ENCODE data around the gene FREM3. TPM values are rescaled to one million over a fixed set of nuclear protein-coding genes. Genes with fewer than 3 reads are reported as not detected.

The FREM3 gene
- total RNA-seq, 1 donor from 2014 or later = under 0.01 TPM

Other genes starting within 250 kb of the FREM3 start
- gene SMARCA5, start 187.0 kb downstream of the FREM3 start, total RNA-seq = 42.8 TPM
- 2.1 TPM for gene GYPE, start 204.9 kb upstream of the FREM3 start, total RNA-seq

Data from skeletal muscle tissue (tissue), 1 donor.